Ectodermal cell (in vitro differentiated cells): Measurements from ENCODE around the gene GKN2. TPM values are rescaled to one million over a fixed set of nuclear protein-coding genes. Genes with fewer than 3 reads are reported as not detected.

Experiments
- H3K27ac ChIP-seq: 2 replicates; pipeline ENCODE4 v1.7.0; 2013; ENCODE audit warnings: mild to moderate bottlenecking, low read depth, low read length; ENCODE audit not compliant: insufficient read depth, poor library complexity, severe bottlenecking
- H3K27me3 ChIP-seq: 2 replicates; pipeline ENCODE4 v1.7.0; 2013; ENCODE audit warnings: mild to moderate bottlenecking, low read length; ENCODE audit not compliant: insufficient read depth, control insufficient read depth, poor library complexity, severe bottlenecking
- H3K36me3 ChIP-seq: one replicate; pipeline ENCODE4 v1.7.0; 2013; ENCODE audit warnings: low read length; ENCODE audit not compliant: control insufficient read depth, insufficient read depth
- H3K4me1 ChIP-seq: one replicate; pipeline ENCODE4 v1.7.0; 2013; ENCODE audit warnings: low read length; ENCODE audit not compliant: control insufficient read depth, insufficient read depth
- H3K4me3 ChIP-seq: 2 replicates; pipeline ENCODE4 v1.7.0; 2013; ENCODE audit warnings: low read depth, low read length, control low read depth; ENCODE audit not compliant: insufficient read depth
- H3K9me3 ChIP-seq: 2 replicates; pipeline ENCODE4 v1.7.0; 2013; ENCODE audit warnings: mild to moderate bottlenecking, low read length, moderate library complexity; ENCODE audit not compliant: control insufficient read depth
- WGBS, 2 experiments: methylation state at CpG; one replicate each; pipeline ENCODE4 v1.1.7; 2013; ENCODE audit warnings: missing lambda C conversion rate in 2 of 2; 5-methylcytosine and 5-hydroxymethylcytosine counted together
- polyA plus RNA-seq, 4 experiments: library from polyadenylated mRNA; stranded (reverse); fragments of 50-300 nt; gene quantifications; one replicate each; pipeline ENCODE4 v1.2.3, GENCODE V29; 2013

The GKN2 gene
- not detected for polyA plus RNA-seq (2013, experiment 1 of 4)
- polyA plus RNA-seq (2013, experiment 2 of 4): not detected
- not detected for polyA plus RNA-seq (2013, experiment 3 of 4)
- polyA plus RNA-seq (2013, experiment 4 of 4): not detected

GRCh38 chr2:68952887-68953521, at the start of gene GKN2:
Gene GKN2 (minus strand): TSS chr2:68952893. CDS start chr2:68952861, 32 bp downstream.
- H3K36me3 ChIP-seq: no peaks in the 10 kb centered on the region
- 91 to 96% methylated on average over 3 to 4 of the region's 4 CpGs for WGBS, 2 experiments
- no peak within 1 kb of the TSS for H3K4me3 ChIP-seq
- no peaks in the 10 kb centered on the region for H3K27me3 ChIP-seq
- no peak within 1 kb of the TSS for H3K27ac ChIP-seq
- no peaks in the 10 kb centered on the region for H3K4me1 ChIP-seq
- no peaks in the 10 kb centered on the region for H3K9me3 ChIP-seq

- no peak overlapping the region for H3K4me3 ChIP-seq
- H3K27me3 ChIP-seq: no peaks in the 10 kb centered on the region
- H3K9me3 ChIP-seq: no peaks in the 10 kb centered on the region
Observed at GRCh38 chr2:69001879-69002278, 49.2 kb upstream of the GKN2 start.

GRCh38 chr2:68997401-68997800, 44.7 kb upstream of the GKN2 start:
- no peaks in the 10 kb centered on the region for H3K27me3 ChIP-seq
- no peaks in the 10 kb centered on the region for H3K36me3 ChIP-seq
- no peak overlapping the region for H3K27ac ChIP-seq
- no peaks in the 10 kb centered on the region for H3K4me1 ChIP-seq
- no peaks in the 10 kb centered on the region for H3K9me3 ChIP-seq
- H3K4me3 ChIP-seq: no peak overlapping the region

More at GRCh38 chr2:69001879-69002278, 49.2 kb upstream of the GKN2 start:
- Histone ChIP-seq H3K27ac (no peak overlapping the region), H3K4me1 (no peaks in the 10 kb centered on the region), H3K36me3 (no peaks in the 10 kb centered on the region)

- no peak overlapping the region for H3K27ac ChIP-seq
- no peaks in the 10 kb centered on the region for H3K9me3 ChIP-seq
- no peaks in the 10 kb centered on the region for H3K36me3 ChIP-seq
- no peaks in the 10 kb centered on the region for H3K27me3 ChIP-seq
- no peak overlapping the region for H3K4me3 ChIP-seq
- H3K4me1 ChIP-seq: no peaks in the 10 kb centered on the region
- 74 to 79% methylated on average over 3 of the region's 3 CpGs for WGBS, 2 experiments
Observed at GRCh38 chr2:68995916-68996315, 43.2 kb upstream of the GKN2 start.

GRCh38 chr2:68994864-68995263, 42.2 kb upstream of the GKN2 start:
- Histone ChIP-seq H3K27ac (no peak overlapping the region), H3K27me3 (no peaks in the 10 kb centered on the region), H3K36me3 (no peaks in the 10 kb centered on the region), H3K4me3 (no peak overlapping the region), H3K4me1 (no peaks in the 10 kb centered on the region), H3K9me3 (no peaks in the 10 kb centered on the region)
- 88 to 91% methylated on average over 4 of the region's 4 CpGs for WGBS, 2 experiments

- no peaks in the 10 kb centered on the region for H3K27me3 ChIP-seq
- 88 to 91% methylated on average over 7 of the region's 7 CpGs for WGBS, 2 experiments
- no peaks in the 10 kb centered on the region for H3K9me3 ChIP-seq
- H3K4me1 ChIP-seq: no peaks in the 10 kb centered on the region
- H3K36me3 ChIP-seq: no peaks in the 10 kb centered on the region
- H3K27ac ChIP-seq: no peak overlapping the region
- H3K4me3 ChIP-seq: no peak overlapping the region
Observed at GRCh38 chr2:68993660-68994059, 41.0 kb upstream of the GKN2 start.

- H3K4me3 ChIP-seq: no peak overlapping the region
- H3K27me3 ChIP-seq: no peaks in the 10 kb centered on the region
Observed at GRCh38 chr2:68992933-68993332, 40.2 kb upstream of the GKN2 start.

GRCh38 chr2:68992341-68992740, 39.6 kb upstream of the GKN2 start:
- no peaks in the 10 kb centered on the region for H3K36me3 ChIP-seq
- no peaks in the 10 kb centered on the region for H3K27me3 ChIP-seq
- no peaks in the 10 kb centered on the region for H3K9me3 ChIP-seq
- 92 to 94% methylated on average over 5 of the region's 5 CpGs for WGBS, 2 experiments
- no peak overlapping the region for H3K27ac ChIP-seq
- H3K4me3 ChIP-seq: no peak overlapping the region
- no peaks in the 10 kb centered on the region for H3K4me1 ChIP-seq

More at GRCh38 chr2:68992933-68993332, 40.2 kb upstream of the GKN2 start:
- H3K4me1 ChIP-seq: no peaks in the 10 kb centered on the region
- WGBS, 2 experiments: 88 to 94% methylated on average over 3 of the region's 3 CpGs
- no peaks in the 10 kb centered on the region for H3K36me3 ChIP-seq
- H3K9me3 ChIP-seq: no peaks in the 10 kb centered on the region
- no peak overlapping the region for H3K27ac ChIP-seq

- Histone ChIP-seq H3K27ac (no peak overlapping the region), H3K36me3 (no peaks in the 10 kb centered on the region), H3K4me1 (no peaks in the 10 kb centered on the region), H3K9me3 (no peaks in the 10 kb centered on the region), H3K4me3 (no peak overlapping the region), H3K27me3 (no peaks in the 10 kb centered on the region)
- 87 to 93% methylated on average over 4 to 5 of the region's 5 CpGs for WGBS, 2 experiments
Observed at GRCh38 chr2:68989035-68989434, 36.3 kb upstream of the GKN2 start.

- no peaks in the 10 kb centered on the region for H3K4me1 ChIP-seq
- no peaks in the 10 kb centered on the region for H3K9me3 ChIP-seq
- 92 to 93% methylated on average over 5 of the region's 5 CpGs for WGBS, 2 experiments
- no peak overlapping the region for H3K27ac ChIP-seq
- no peaks in the 10 kb centered on the region for H3K36me3 ChIP-seq
- no peak overlapping the region for H3K4me3 ChIP-seq
- no peaks in the 10 kb centered on the region for H3K27me3 ChIP-seq
Observed at GRCh38 chr2:68987021-68987503, 34.4 kb upstream of the GKN2 start.
